HepG2 (cell line): ENCODE results near the gene TXNL4A. TPM values are rescaled to one million over a fixed set of nuclear protein-coding genes. Genes with fewer than 3 reads are reported as not detected.

Source experiments
- BCL6 ChIP-seq: IDR thresholded peaks from 2 replicates; pipeline ENCODE4 v1.6.1; 2016; ENCODE audit warnings: missing genetic modification reagents, missing compliant biosample characterization
- FOXK1 ChIP-seq: sonication (generic); formaldehyde crosslinking; IDR thresholded peaks from 2 replicates; pipeline ENCODE4 v1.4.0; 2020; ENCODE audit warnings: low read depth, missing genetic modification reagents, borderline replicate concordance
- HDAC1 ChIP-seq: sonication (generic); formaldehyde crosslinking; IDR thresholded peaks from 2 replicates; pipeline ENCODE4 v1.5.1; 2020; ENCODE audit warnings: mild to moderate bottlenecking, missing genetic modification reagents
- HNRNPL ChIP-seq: fragments of 200-400 bp; formaldehyde crosslinking; IDR thresholded peaks from 2 replicates; pipeline ENCODE4 v1.6.1; 2017; ENCODE audit warnings: mild to moderate bottlenecking, low read depth, low read length
- JUNB ChIP-seq: sonication (generic); formaldehyde crosslinking; IDR thresholded peaks from 2 replicates; pipeline ENCODE4 v1.8.0; 2022; ENCODE audit warnings: missing genetic modification reagents, mild to moderate bottlenecking, borderline replicate concordance
- KAT7 ChIP-seq: IDR thresholded peaks from 2 replicates; pipeline ENCODE4 v1.6.1; 2018; ENCODE audit warnings: borderline replicate concordance, missing compliant biosample characterization
- MNT ChIP-seq: fragments of 450-650 bp; IDR thresholded peaks from 2 replicates; pipeline ENCODE4 v1.6.1; 2016
- NR2C2 ChIP-seq: sonication (generic); formaldehyde crosslinking; IDR thresholded peaks from 2 replicates; pipeline ENCODE4 v1.4.0; 2020; ENCODE audit warnings: missing genetic modification reagents, mild to moderate bottlenecking, moderate library complexity, borderline replicate concordance
- PHF20 ChIP-seq: sonication (generic); formaldehyde crosslinking; IDR thresholded peaks from 2 replicates; pipeline ENCODE4 v1.5.0; 2020; ENCODE audit warnings: mild to moderate bottlenecking, missing genetic modification reagents
- SAP130 ChIP-seq: IDR thresholded peaks from 2 replicates; pipeline ENCODE4 v1.6.1; 2016; ENCODE audit warnings: low read depth
- SNAPC5 ChIP-seq: sonication (generic); formaldehyde crosslinking; IDR thresholded peaks from 2 replicates; pipeline ENCODE4 v1.8.1; 2023; ENCODE audit warnings: mild to moderate bottlenecking, missing genetic modification reagents, borderline replicate concordance
- SOX13 ChIP-seq, 3 experiments: fragments of 450-650 bp in 1 of 3; sonication (generic) in 1 of 3; formaldehyde crosslinking in 1 of 3; IDR thresholded peaks in 2 of 3; conservative IDR thresholded peaks in 1 of 3; 2 replicates each; pipeline versions ENCODE4 v1.5.0 to v1.6.1; 2016 to 2020; ENCODE audit warnings: antibody characterized with exemption in 1 of 3, mild to moderate bottlenecking in 1 of 3, missing compliant biosample characterization in 1 of 3, missing genetic modification reagents in 1 of 3, moderate library complexity in 1 of 3
- TBX2 ChIP-seq: sonication (generic); formaldehyde crosslinking; IDR thresholded peaks from 2 replicates; pipeline ENCODE4 v1.5.0; 2020; ENCODE audit warnings: missing genetic modification reagents, mild to moderate bottlenecking, borderline replicate concordance
- TBX3 ChIP-seq: fragments of 450-650 bp; IDR thresholded peaks from 2 replicates; pipeline ENCODE4 v1.6.1; 2017; ENCODE audit warnings: antibody characterized with exemption, mild to moderate bottlenecking, inconsistent platforms, borderline replicate concordance
- YEATS4 ChIP-seq: sonication (generic); formaldehyde crosslinking; IDR thresholded peaks from 2 replicates; pipeline ENCODE4 v1.4.0; 2020; ENCODE audit warnings: missing genetic modification reagents, borderline replicate concordance
- ZFX ChIP-seq: sonication (generic); formaldehyde crosslinking; IDR thresholded peaks from 2 replicates; pipeline ENCODE4 v1.4.0; 2020; ENCODE audit warnings: mild to moderate bottlenecking, low read depth, missing genetic modification reagents, moderate library complexity
- ZFY ChIP-seq: sonication (generic); formaldehyde crosslinking; IDR thresholded peaks from 2 replicates; pipeline ENCODE4 v1.4.0; 2020; ENCODE audit warnings: missing genetic modification reagents
- ZNF124 ChIP-seq: sonication (generic); formaldehyde crosslinking; IDR thresholded peaks from 2 replicates; pipeline ENCODE4 v1.4.0; 2020; ENCODE audit warnings: missing genetic modification reagents
- ZNF556 ChIP-seq: sonication (generic); formaldehyde crosslinking; IDR thresholded peaks from 2 replicates; pipeline ENCODE4 v1.4.0; 2020; ENCODE audit warnings: mild to moderate bottlenecking, missing genetic modification reagents, borderline replicate concordance
- ZNF570 ChIP-seq: sonication (generic); formaldehyde crosslinking; IDR thresholded peaks from 2 replicates; pipeline ENCODE4 v1.4.0; 2020; ENCODE audit warnings: mild to moderate bottlenecking, missing genetic modification reagents, borderline replicate concordance
- ZNF687 ChIP-seq: sonication (generic); formaldehyde crosslinking; IDR thresholded peaks from 2 replicates; pipeline ENCODE4 v1.5.1; 2020; ENCODE audit warnings: mild to moderate bottlenecking, missing genetic modification reagents, moderate library complexity
- ZNF691 ChIP-seq: sonication (generic); formaldehyde crosslinking; IDR thresholded peaks from 2 replicates; pipeline ENCODE4 v1.4.0; 2020; ENCODE audit warnings: missing genetic modification reagents, low read depth, mild to moderate bottlenecking, borderline replicate concordance
- ZNF747 ChIP-seq: sonication (generic); formaldehyde crosslinking; IDR thresholded peaks from 2 replicates; pipeline ENCODE4 v1.8.1; 2023; ENCODE audit warnings: missing genetic modification reagents, mild to moderate bottlenecking, borderline replicate concordance
- polyA plus RNA-seq, 8 experiments: library from polyadenylated mRNA; depleted of rRNA in 3 of 8; stranded (reverse) in 7 of 8; unstranded in 1 of 8; fragments of >200 nt; fragmentation: Illumina TruSeq in 4 of 8; extraction: Trizol in 4 of 8; gene quantifications; 2 replicates each; pipeline versions ENCODE4 v1.2.1 to v1.2.3, GENCODE V29; 2011 to 2016; ENCODE audit warnings: low read depth in 4 of 8, missing spikeins in 1 of 8, mixed read lengths in 1 of 8; ENCODE audit not compliant: insufficient read depth in 1 of 8
- total RNA-seq, 5 experiments: library from RNA; depleted of rRNA; stranded (reverse); fragments of >200 nt; fragmentation: Illumina TruSeq; extraction: Trizol; gene quantifications; 2 replicates each; pipeline ENCODE4 v1.2.3, GENCODE V29; 2016; ENCODE audit warnings: low read depth in 1 of 5

Gene TXNL4A
- total and polyA plus RNA-seq, 2 of the 13 experiments (the other 11 are each of a cell fraction or from before 2014, with no cell fraction given): 172 to 202 TPM

- TF ChIP-seq MNT: peak; percentile 49
- no peak for TF ChIP-seq PHF20 (CRISPR knock-in tag)
- TF ChIP-seq TBX2: peak; percentile 66
- TF ChIP-seq ZNF687 (CRISPR knock-in tag): peak; percentile 83
- TF ChIP-seq JUNB: no peak
- peak; percentile 44; the same call in 1 of the 2 replicates for TF ChIP-seq NR2C2 (CRISPR knock-in tag)
- peak; percentile 18; the same call in 1 of the 2 replicates for TF ChIP-seq ZNF691 (CRISPR knock-in tag)
- no peak for TF ChIP-seq HNRNPL
- TF ChIP-seq HDAC1 (CRISPR knock-in tag): peak; percentile 51; the same call in 1 of the 2 replicates
- no peak for TF ChIP-seq ZNF570 (CRISPR knock-in tag)
- TF ChIP-seq ZNF556: peak; percentile 24; the same call in 1 of the 2 replicates
- no peak for TF ChIP-seq SOX13 (IDR thresholded peaks at IDR 0.05)
- peak in 1 of 2 experiments; percentile 24; a peak in 1 of 4 replicates for TF ChIP-seq SOX13 (CRISPR knock-in tag; conservative IDR thresholded peaks at IDR 0.05 in 1 of 2, IDR thresholded peaks at IDR 0.05 in 1 of 2)
- 0 out of 2 replicates have a peak, but pooled peaks have one; percentile 16 for TF ChIP-seq ZNF124 (CRISPR knock-in tag)
- TF ChIP-seq SNAPC5 (CRISPR knock-in tag): no peak
- TF ChIP-seq BCL6: peak; percentile 42; the same call in 1 of the 2 replicates
- TF ChIP-seq TBX3: peak; percentile 32; the same call in 1 of the 2 replicates
- peak; percentile 63; the same call in 1 of the 2 replicates for TF ChIP-seq KAT7 (CRISPR knock-in tag)
- TF ChIP-seq SAP130 (CRISPR knock-in tag): peak; percentile 85
- TF ChIP-seq ZFY (CRISPR knock-in tag): peak; percentile 74
- no peak for TF ChIP-seq ZNF747
- TF ChIP-seq YEATS4: 0 out of 2 replicates have a peak, but pooled peaks have one; percentile 59
- peak; percentile 75 for TF ChIP-seq ZFX (CRISPR knock-in tag)
- TF ChIP-seq FOXK1: peak; percentile 16; the same call in 1 of the 2 replicates
Observed at GRCh38 chr18:79985172-79985571, 3.2 kb downstream of the TXNL4A start (continued).
